Pons (tissue), 1 donor: Measurements from ENCODE around the gene ATOX1.
A peak's percentile ranks its signal among the peaks of the same experiment; 100 is the strongest.

Experiments used
- DNase-seq: peaks from one replicate; pipeline ENCODE4 v3.0.0-alpha.2; 2016; ENCODE audit warnings: low spot score

The ATOX1 gene

DNA sequence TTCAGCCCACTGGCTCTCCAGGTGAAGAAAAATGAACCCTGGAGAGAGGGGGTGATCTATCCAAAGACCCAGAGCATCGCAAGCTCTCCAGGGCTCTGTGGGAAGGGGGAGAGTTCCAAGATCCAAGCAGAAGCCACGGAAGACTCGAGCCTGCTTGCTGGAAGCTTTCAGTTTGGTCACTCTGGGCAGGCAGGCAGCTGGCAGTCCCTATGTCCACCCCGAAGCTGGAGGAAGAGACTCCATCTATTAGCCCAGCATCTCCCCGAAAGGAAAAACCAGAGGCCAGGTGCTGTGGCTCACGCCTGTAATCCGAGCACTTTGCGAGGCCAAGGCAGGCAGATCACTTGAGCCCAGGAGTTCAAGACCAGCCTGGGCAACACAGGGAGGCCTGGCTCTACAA is 61.0 kb downstream of the ATOX1 start:
- no peak for DNase-seq

DNA sequence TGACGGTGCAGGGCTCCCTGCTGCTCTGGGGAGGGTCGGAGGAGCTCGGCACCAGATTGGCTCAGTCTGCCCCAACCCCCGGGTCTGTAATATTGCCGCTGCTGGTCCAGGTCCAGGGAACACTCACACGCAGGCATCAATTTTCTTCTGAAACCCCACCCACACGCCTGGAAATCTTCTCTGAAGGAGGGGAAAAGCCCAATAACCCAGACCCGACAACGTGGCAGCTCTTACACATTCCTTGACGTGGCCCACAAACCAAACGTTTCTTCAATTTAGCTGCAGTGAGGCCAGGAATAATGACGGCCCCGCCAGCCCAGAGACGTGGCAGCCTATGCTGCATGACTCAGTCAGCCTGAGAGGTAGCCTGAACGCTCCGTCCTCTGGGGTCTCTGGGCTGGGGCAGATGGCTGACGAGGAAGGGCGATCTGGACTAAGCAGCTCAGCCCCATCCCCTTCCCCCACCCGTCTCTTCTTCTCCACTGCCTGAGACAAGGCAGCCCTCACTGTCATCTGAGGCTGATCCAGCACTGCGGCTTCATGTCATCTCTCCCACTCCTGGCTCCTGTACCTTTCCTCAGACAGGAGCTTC is 61.9 kb downstream of the ATOX1 start:
- no peak for DNase-seq

- DNase-seq: no peak
Observed at GRCh38 chr5:151695464-151695863, 63.0 kb downstream of the ATOX1 start.

GRCh38 chr5:151694035-151694485 is 64.4 kb downstream of the ATOX1 start:
- DNase-seq: peak; percentile 97
